ENCODE measurements around the gene GPBP1L1. TPM values are rescaled to one million over a fixed set of nuclear protein-coding genes. Genes with fewer than 3 reads are reported as not detected.

The GPBP1L1 gene
- total and polyA plus RNA-seq, 9 of the 15 experiments (the other 6 are each of a cell fraction or from before 2014, with no cell fraction given) = 86.0 to 216 (median 138) TPM

DNA sequence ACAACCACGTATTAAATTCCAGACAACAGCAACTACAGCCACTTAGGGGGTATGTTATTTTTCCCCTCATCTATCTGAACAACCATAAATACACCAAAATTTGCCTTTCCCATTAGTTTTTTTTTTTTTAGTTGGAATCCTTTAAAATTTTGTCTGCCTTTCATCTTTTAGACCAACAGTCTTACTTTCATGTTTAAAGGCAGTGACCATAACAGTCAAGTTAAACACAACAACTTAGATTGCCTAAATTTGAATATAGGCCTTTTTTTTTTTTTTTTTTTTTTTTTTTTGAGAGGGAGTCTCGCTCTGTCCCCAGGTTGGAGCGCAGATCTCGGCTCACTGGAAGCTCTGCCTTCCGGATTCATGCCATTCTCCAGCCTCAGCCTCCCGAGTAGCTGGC, 3.4 kb downstream of the GPBP1L1 start:
- Histone ChIP-seq H3K4me2 (ENCODE audit: insufficient read depth, low read length) (no peak overlapping the region), H3K79me2 (ENCODE audit: control insufficient read depth, insufficient read depth, low read length) (peaks cover 96% of the 10 kb centered on the region), H3K27ac (ENCODE audit: extremely low read depth, low read depth, low read length) (no peak overlapping the region; the same call in 2 of the 3 replicates), H3K9me3 (replicated peaks; ENCODE audit: control insufficient read depth, insufficient read depth, low read depth, low read length) (no peaks in the 10 kb centered on the region), H3K9me1 (ENCODE audit: control insufficient read depth, insufficient read depth, low read length) (peaks cover 3% of the 10 kb centered on the region), H3K4me3 (no peak overlapping the region), H3K36me3 (ENCODE audit: control insufficient read depth, insufficient read depth, low read length) (peaks cover 26% of the 10 kb centered on the region; the same call in 2 of the 3 replicates), H4K20me1 (replicated peaks; ENCODE audit: control insufficient read depth, insufficient read depth, low read length) (peaks cover 35% of the 10 kb centered on the region), H3K9ac (ENCODE audit: insufficient read depth in 1 of 2, low read depth in 2 of 2, low read length in 2 of 2) (peak overlapping the region; percentile 6 to 10; a peak in 2 of 4 replicates), H2AFZ (ENCODE audit: low read depth, low read length) (no peak overlapping the region), H3K27me3 (ENCODE audit: control insufficient read depth in 2 of 2, insufficient read depth in 2 of 2, low read length in 2 of 2) (no peaks in the 10 kb centered on the region), H3K4me1 (replicated peaks in 1 of 2; ENCODE audit: control insufficient read depth in 2 of 2, insufficient read depth in 2 of 2, low read length in 2 of 2) (peaks cover 19 to 25% of the 10 kb centered on the region in 2 experiments)
- FAIRE-seq (no peak), ATAC-seq (no peak), DNase-seq (ENCODE audit: extremely low read depth in 1 of 4, low spot score in 3 of 4) (no peak)
- WGBS (ENCODE audit: insufficient coverage, low coverage, missing lambda C conversion rate) = 71% methylated on average over 5 of the region's 6 CpGs
- ChIA-PET POLR2A (interaction anchor here (0.6 to 3.8 kb wide), 5 partner anchors 10 to 364 kb away, joined by 3 to 40 read pairs (median 3); no protein-coding TSS in a partner anchor), CTCF (ENCODE audit: low intra/inter-chr PET ratio) (no interaction called here)
- intact Hi-C loops (cut with micrococcal nuclease) (no loop called here), in situ Hi-C loops (cut with MboI) (no loop called here)
- TF ChIP-seq, protein P1, sequence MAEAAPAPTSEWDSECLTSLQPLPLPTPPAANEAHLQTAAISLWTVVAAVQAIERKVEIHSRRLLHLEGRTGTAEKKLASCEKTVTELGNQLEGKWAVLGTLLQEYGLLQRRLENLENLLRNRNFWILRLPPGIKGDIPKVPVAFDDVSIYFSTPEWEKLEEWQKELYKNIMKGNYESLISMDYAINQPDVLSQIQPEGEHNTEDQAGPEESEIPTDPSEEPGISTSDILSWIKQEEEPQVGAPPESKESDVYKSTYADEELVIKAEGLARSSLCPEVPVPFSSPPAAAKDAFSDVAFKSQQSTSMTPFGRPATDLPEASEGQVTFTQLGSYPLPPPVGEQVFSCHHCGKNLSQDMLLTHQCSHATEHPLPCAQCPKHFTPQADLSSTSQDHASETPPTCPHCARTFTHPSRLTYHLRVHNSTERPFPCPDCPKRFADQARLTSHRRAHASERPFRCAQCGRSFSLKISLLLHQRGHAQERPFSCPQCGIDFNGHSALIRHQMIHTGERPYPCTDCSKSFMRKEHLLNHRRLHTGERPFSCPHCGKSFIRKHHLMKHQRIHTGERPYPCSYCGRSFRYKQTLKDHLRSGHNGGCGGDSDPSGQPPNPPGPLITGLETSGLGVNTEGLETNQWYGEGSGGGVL (CRISPR knock-in tag; IDR thresholded peaks at IDR 0.05) = no peak
- TF ChIP-seq POLR2AphosphoS2 (IDR thresholded peaks at IDR 0.05; ENCODE audit: low read length) (no peak), CREM (IDR thresholded peaks at IDR 0.05; ENCODE audit: low read depth) (no peak)
- BruUV-seq (replicated peaks) = no TSS peak

GRCh38 chr1:45679123-45679522, 7.2 kb downstream of the GPBP1L1 start:
- intact Hi-C loops (cut with micrococcal nuclease) (no loop called here), in situ Hi-C loops (cut with MboI) (no loop called here)
- WGBS (ENCODE audit: insufficient coverage, low coverage, missing lambda C conversion rate) = 53% methylated on average over 3 of the region's 3 CpGs
- Histone ChIP-seq H3K9me3 (replicated peaks; ENCODE audit: control insufficient read depth, insufficient read depth, low read depth, low read length) (no peaks in the 10 kb centered on the region), H3K4me3 (no peak overlapping the region), H3K27ac (ENCODE audit: extremely low read depth, low read depth, low read length) (no peak overlapping the region), H4K20me1 (replicated peaks; ENCODE audit: control insufficient read depth, insufficient read depth, low read length) (peaks cover 43% of the 10 kb centered on the region), H3K27me3 (ENCODE audit: control insufficient read depth in 2 of 2, insufficient read depth in 2 of 2, low read length in 2 of 2) (no peaks in the 10 kb centered on the region), H3K9ac (ENCODE audit: insufficient read depth in 1 of 2, low read depth in 2 of 2, low read length in 2 of 2) (no peak overlapping the region), H3K79me2 (ENCODE audit: control insufficient read depth, insufficient read depth, low read length) (peaks cover 96% of the 10 kb centered on the region), H3K36me3 (ENCODE audit: control insufficient read depth, insufficient read depth, low read length) (peaks cover 45% of the 10 kb centered on the region; the same call in 2 of the 3 replicates), H3K4me2 (ENCODE audit: insufficient read depth, low read length) (no peak overlapping the region), H2AFZ (ENCODE audit: low read depth, low read length) (no peak overlapping the region), H3K4me1 (replicated peaks in 1 of 2; ENCODE audit: control insufficient read depth in 2 of 2, insufficient read depth in 2 of 2, low read length in 2 of 2) (peaks cover 15 to 19% of the 10 kb centered on the region in 2 experiments), H3K9me1 (ENCODE audit: control insufficient read depth, insufficient read depth, low read length) (peaks cover 3% of the 10 kb centered on the region)
- ATAC-seq (no peak), DNase-seq (ENCODE audit: extremely low read depth in 1 of 4, low spot score in 3 of 4) (no peak), FAIRE-seq (no peak)
- ChIA-PET POLR2A (interaction anchor here (1.2 to 2.1 kb wide), 3 partner anchors 10 to 34 kb away, joined by 3 to 10 read pairs (median 7); partner anchors contain the start of gene TMEM69), CTCF (ENCODE audit: low intra/inter-chr PET ratio) (no interaction called here)
- BruUV-seq (replicated peaks) = no TSS peak
- TF ChIP-seq HSF4 (CRISPR knock-in tag; IDR thresholded peaks at IDR 0.05; ENCODE audit: borderline replicate concordance) (no peak), NR2C1 (IDR thresholded peaks at IDR 0.05) (no peak), NR2C1 (tag; IDR thresholded peaks at IDR 0.05) (no peak), ESRRB (CRISPR knock-in tag; IDR thresholded peaks at IDR 0.05; ENCODE audit: borderline replicate concordance) (no peak), RB1 (IDR thresholded peaks at IDR 0.05; ENCODE audit: low read depth) (no peak), ARID3B (CRISPR knock-in tag; IDR thresholded peaks at IDR 0.05; ENCODE audit: borderline replicate concordance) (no peak), ZBTB8A (IDR thresholded peaks at IDR 0.05; ENCODE audit: partially characterized antibody) (no peak)

Measured in K562 (cell line).